ENCODE measurements around the gene TIGD4. TPM values are rescaled to one million over a fixed set of nuclear protein-coding genes. Genes with fewer than 3 reads are reported as not detected.

The TIGD4 gene
- total RNA-seq: under 1 TPM in 1 of 2 donors, not detected in 1; 0.49 TPM

GRCh38 chr4:152779513-152780266 is at the start of gene TIGD4, which contains the start of gene ARFIP1:
TSS of gene TIGD4 (minus strand) at chr4:152779730. CDS start at chr4:152771004, 8,726 bp downstream.
TSS of gene ARFIP1 (plus strand) at chr4:152779954. CDS start at chr4:152829634, 49,680 bp downstream.
- no peaks in the 10 kb centered on the region for H3K9me3 ChIP-seq
- H3K27ac ChIP-seq: peak within 1 kb of the TSS; percentile 76 to 84
- DNase-seq (ENCODE audit: low spot score) (peak; percentile 90), ATAC-seq (ENCODE audit: insufficient number of reproducible peaks, low FRiP score, low read depth) (peak; percentile 92)
- peak within 1 kb of the TSS; percentile 90 for H3K4me3 ChIP-seq
- TF ChIP-seq CTCF (IDR thresholded peaks at IDR 0.05): no peak
- H3K4me1 ChIP-seq (ENCODE audit: control insufficient read depth in 1 of 2, low read depth in 2 of 2): peaks cover 10 to 32% of the 10 kb centered on the region in 2 donors
- H3K36me3 ChIP-seq: no peaks in the 10 kb centered on the region
- no peaks in the 10 kb centered on the region for H3K27me3 ChIP-seq (replicated peaks; ENCODE audit: insufficient read depth)

GRCh38 chr4:152828122-152828521 is 48.6 kb upstream of the TIGD4 start:
- Histone ChIP-seq H3K9me3 (no peaks in the 10 kb centered on the region), H3K4me3 (no peak overlapping the region), H3K27ac (no peak overlapping the region), H3K36me3 (no peaks in the 10 kb centered on the region), H3K27me3 (replicated peaks; ENCODE audit: insufficient read depth) (no peaks in the 10 kb centered on the region), H3K4me1 (ENCODE audit: control insufficient read depth in 1 of 2, low read depth in 2 of 2) (no peaks in the 10 kb centered on the region)
- ATAC-seq (ENCODE audit: insufficient number of reproducible peaks, low FRiP score, low read depth) (no peak), DNase-seq (ENCODE audit: low spot score) (no peak)
- TF ChIP-seq CTCF (IDR thresholded peaks at IDR 0.05): no peak

GRCh38 chr4:152825336-152825735 is 45.8 kb upstream of the TIGD4 start:
- TF ChIP-seq CTCF (IDR thresholded peaks at IDR 0.05): no peak
- no peak overlapping the region for H3K27ac ChIP-seq
- H3K9me3 ChIP-seq: no peaks in the 10 kb centered on the region
- H3K27me3 ChIP-seq (replicated peaks; ENCODE audit: insufficient read depth): no peaks in the 10 kb centered on the region
- ATAC-seq (ENCODE audit: insufficient number of reproducible peaks, low FRiP score, low read depth): no peak
- no peak overlapping the region for H3K4me3 ChIP-seq
- no peaks in the 10 kb centered on the region for H3K4me1 ChIP-seq (ENCODE audit: control insufficient read depth in 1 of 2, low read depth in 2 of 2)
- no peak for DNase-seq (ENCODE audit: low spot score)
- H3K36me3 ChIP-seq: no peaks in the 10 kb centered on the region

- H3K36me3 ChIP-seq: no peaks in the 10 kb centered on the region
- H3K4me3 ChIP-seq: no peak overlapping the region
- no peaks in the 10 kb centered on the region for H3K4me1 ChIP-seq (ENCODE audit: control insufficient read depth in 1 of 2, low read depth in 2 of 2)
- no peak overlapping the region for H3K27ac ChIP-seq
- DNase-seq (ENCODE audit: low spot score) (no peak), ATAC-seq (ENCODE audit: insufficient number of reproducible peaks, low FRiP score, low read depth) (no peak)
- no peak for TF ChIP-seq CTCF (IDR thresholded peaks at IDR 0.05)
- no peaks in the 10 kb centered on the region for H3K9me3 ChIP-seq
- H3K27me3 ChIP-seq (replicated peaks; ENCODE audit: insufficient read depth): no peaks in the 10 kb centered on the region
These were observed 45.0 kb upstream of the TIGD4 start for GRCh38 chr4:152824561-152824960.

GRCh38 chr4:152822323-152822722 is 42.8 kb upstream of the TIGD4 start:
- ATAC-seq (ENCODE audit: insufficient number of reproducible peaks, low FRiP score, low read depth): no peak
- TF ChIP-seq CTCF (IDR thresholded peaks at IDR 0.05): no peak
- no peaks in the 10 kb centered on the region for H3K9me3 ChIP-seq
- no peaks in the 10 kb centered on the region for H3K36me3 ChIP-seq
- no peaks in the 10 kb centered on the region for H3K27me3 ChIP-seq (replicated peaks; ENCODE audit: insufficient read depth)
- no peak for DNase-seq (ENCODE audit: low spot score)
- no peak overlapping the region for H3K27ac ChIP-seq
- no peaks in the 10 kb centered on the region for H3K4me1 ChIP-seq (ENCODE audit: control insufficient read depth in 1 of 2, low read depth in 2 of 2)
- no peak overlapping the region for H3K4me3 ChIP-seq

All from thoracic aorta (tissue), 2 donors.